Skeletal muscle cell (primary cell): Measurements from ENCODE around the gene ITGA1.

Experiments
- DNase-seq: peaks from one replicate; pipeline ENCODE4 v3.0.0-alpha.2; 2010; ENCODE audit warnings: low read depth
- H3K4me3 ChIP-seq: 2 replicates; pipeline ENCODE4 v1.5.1; 2011; ENCODE audit warnings: low read depth, mild to moderate bottlenecking, control low read depth, low read length, moderate library complexity

The ITGA1 gene

DNA sequence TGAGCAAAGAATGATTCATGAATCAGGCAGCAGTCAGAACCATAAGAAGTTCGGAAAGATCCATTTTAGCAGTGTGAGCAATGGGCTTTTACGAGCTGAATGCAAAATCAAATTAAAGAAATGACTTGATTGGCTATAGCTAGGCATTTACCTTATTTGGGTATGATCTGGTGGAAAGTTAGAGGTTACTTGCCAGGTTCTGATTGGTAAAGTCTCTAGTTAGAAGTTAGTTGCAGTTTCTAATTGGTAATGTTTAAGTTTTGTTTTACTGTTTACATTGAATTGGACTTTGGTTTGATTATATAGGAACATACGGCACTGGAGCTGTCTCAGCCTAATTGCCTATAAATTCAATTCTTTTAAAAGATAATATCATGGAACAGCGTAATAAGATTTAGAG, 97.9 kb downstream of the ITGA1 start:
- no peak for DNase-seq
- H3K4me3 ChIP-seq: no peak overlapping the region

- no peak overlapping the region for H3K4me3 ChIP-seq
- DNase-seq: no peak
Observed at GRCh38 chr5:52886206-52886605, 98.5 kb downstream of the ITGA1 start.

DNA sequence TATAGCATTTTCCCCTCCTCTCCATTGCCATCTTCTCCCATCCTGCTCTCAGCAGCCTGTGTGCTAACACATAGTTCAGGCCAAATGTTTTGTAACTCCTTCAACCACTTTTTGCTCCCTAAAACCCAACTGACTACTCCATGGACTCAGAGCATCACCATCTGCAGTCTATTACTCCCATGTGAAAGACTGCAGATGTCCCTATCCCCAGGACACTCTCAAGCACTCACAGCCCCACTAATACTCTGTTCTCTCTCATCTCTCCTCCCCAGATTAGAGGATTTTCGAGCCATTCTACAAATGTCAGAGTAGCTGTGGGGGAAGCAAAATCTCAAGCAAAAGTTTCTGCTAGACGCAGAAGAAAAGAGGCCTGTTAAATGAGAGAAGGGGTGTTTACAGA, 99.3 kb downstream of the ITGA1 start:
- DNase-seq: no peak
- no peak overlapping the region for H3K4me3 ChIP-seq

GRCh38 chr5:52888363-52888762, 100.6 kb downstream of the ITGA1 start:
- H3K4me3 ChIP-seq: no peak overlapping the region
- no peak for DNase-seq

- no peak overlapping the region for H3K4me3 ChIP-seq
- no peak for DNase-seq
Observed at GRCh38 chr5:52892242-52892878, 104.6 kb downstream of the ITGA1 start.

- peak; percentile 56 for DNase-seq
- no peak overlapping the region for H3K4me3 ChIP-seq
Observed at GRCh38 chr5:52893105-52893504, 105.4 kb downstream of the ITGA1 start.

DNA sequence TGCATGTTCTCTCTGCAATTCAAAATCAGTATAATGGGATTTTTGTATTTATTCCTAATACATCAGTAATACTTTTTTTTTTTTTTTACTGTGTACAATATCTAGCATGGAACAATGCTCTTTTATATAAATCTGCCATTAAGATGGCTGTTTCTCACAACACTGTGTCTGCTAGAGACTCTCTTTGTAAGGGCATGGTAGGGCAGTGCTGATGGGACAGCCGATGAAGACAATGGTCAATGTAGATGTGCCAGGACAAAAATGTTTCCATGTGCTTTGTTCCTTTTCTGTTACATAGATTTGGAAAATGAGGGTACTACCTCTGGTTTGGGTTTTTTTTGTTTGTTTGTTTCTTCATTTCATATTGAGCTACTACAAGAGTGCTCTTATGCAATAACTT, 106.1 kb downstream of the ITGA1 start:
- DNase-seq: no peak

GRCh38 chr5:52894451-52894850, 106.7 kb downstream of the ITGA1 start:
- no peak overlapping the region for H3K4me3 ChIP-seq
- DNase-seq: no peak

More for the DNA sequence above, 106.1 kb downstream of the ITGA1 start:
- no peak overlapping the region for H3K4me3 ChIP-seq

- no peak overlapping the region for H3K4me3 ChIP-seq
- DNase-seq: no peak
Observed at GRCh38 chr5:52895075-52895474, 107.4 kb downstream of the ITGA1 start.

DNA sequence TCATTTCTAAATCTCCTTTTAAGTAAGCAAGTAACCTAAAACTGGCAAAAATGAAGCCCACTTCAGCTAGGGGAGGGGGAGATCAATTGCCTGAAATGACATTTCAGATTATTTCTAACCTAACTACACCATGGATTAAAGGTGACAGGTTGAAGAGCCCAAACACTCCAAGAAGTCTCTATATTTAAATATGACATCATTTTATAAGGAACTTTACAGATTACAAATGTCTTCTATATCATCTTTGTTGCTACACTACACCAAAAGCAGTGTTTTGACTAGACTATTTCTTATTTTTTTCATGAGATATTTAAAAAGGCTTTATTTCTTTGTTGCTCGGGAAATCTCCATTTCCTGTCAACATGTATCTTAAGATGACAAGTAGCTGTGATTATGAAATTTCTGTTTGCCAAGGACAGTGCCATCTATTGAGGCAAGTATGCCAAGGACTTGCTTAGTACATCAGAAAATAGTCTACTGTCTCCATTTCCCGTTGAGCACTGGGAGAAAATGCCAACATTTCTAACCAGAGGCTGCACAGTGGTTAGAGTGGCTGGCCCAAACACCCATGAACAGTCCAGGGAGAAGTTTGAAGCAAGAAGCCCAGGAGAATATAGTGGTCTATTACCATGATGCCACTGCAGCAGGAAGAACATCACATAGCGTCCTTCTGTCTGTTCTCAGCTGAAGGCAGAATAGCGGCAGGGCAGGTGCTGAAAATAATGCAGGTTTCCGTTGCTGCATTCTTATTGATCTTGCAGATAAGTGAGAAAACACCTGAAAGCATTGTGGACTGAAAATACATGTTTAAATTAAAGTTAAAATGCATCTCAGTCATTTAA, 108.1 kb downstream of the ITGA1 start:
- H3K4me3 ChIP-seq: no peak overlapping the region
- DNase-seq: no peak

DNA sequence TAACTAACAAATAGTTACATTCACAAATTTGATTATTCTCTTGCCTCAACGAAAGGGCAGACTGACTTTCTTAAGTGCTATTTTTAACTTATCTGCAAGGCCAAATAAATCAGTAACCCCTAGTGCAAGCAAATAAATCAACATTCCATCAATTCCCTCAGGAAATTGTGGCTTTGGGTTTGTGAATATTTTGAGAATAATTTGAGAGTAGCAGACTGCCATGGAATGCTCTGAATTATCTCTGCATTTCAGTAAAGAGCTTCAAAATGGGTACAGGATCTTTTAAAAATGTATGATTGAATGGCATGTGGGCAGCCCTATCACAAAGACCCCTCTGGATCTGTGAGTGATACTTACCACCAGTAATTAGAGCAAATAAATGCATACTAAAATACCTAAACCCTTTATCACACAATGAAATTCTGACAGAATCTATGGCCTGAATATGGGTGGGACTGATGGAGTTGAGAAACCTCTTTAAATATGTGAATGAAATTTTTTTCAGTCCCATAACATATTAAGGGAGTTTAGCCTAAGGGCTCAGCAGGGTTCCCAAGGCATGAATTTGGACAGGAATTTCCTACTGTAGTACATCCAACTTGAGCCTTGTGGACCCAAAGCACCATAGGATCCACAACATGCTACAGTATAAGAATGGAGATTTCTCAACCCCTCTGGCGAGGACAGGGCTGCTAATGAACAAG, 109.0 kb downstream of the ITGA1 start:
- no peak overlapping the region for H3K4me3 ChIP-seq
- peak; percentile 29 for DNase-seq

GRCh38 chr5:52897238-52897614, 109.5 kb downstream of the ITGA1 start:
- DNase-seq: no peak
- H3K4me3 ChIP-seq: no peak overlapping the region

DNA sequence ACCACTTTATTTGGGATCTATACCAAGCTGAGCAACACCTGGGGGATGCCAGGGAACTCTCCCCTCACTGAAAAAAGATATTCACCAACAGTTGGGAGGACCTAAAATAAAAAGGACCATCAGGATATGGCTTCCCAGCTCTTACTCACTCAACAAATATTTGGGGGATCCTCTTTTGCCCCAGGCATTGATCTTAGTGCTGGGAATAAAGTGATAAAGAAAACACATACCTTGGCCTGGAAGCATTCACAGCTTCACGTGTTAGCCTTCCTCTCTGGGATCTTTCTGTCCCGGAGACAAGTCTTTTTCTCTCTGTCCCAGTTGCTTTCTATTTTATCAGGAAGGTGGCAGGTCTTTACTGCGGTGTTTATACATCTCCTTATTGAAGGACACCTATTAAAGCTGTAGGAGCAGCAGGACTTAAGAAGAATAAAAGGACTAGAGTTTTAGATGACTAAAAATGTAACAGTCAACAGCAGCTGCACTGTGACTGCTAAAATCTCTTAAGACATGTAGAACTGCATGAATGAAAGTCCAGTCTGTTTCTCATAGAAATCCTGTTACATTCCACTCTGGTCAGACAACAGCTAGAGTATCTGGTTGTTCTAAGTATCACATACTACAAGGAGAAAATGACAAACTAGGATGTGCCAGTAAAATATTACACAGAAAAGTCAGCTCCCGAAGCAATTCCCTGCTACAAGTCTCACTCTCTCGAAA, 111.4 kb downstream of the ITGA1 start:
- no peak for DNase-seq
- H3K4me3 ChIP-seq: no peak overlapping the region

- no peak for DNase-seq
- no peak overlapping the region for H3K4me3 ChIP-seq
Observed at GRCh38 chr5:52903142-52903541, 115.4 kb downstream of the ITGA1 start.

DNA sequence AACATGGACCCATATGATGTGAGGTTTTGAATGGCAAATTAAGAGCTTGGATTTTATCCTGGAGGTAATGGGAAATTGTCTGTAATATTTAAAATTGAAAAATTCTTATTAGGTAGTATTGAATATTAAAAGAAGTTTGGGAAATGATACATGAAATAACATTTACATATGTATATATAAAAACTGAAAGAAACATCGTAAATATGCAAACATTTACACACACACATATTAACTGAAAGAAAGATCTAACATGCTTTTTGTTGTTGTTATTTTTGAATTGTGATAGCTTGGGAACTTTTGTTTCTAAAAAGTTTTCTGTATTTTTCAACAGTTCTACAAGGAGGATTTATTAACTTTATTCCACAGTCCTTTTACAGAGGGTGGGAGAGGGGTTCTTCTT, 118.6 kb downstream of the ITGA1 start:
- no peak for DNase-seq
- H3K4me3 ChIP-seq: no peak overlapping the region

- H3K4me3 ChIP-seq: no peak overlapping the region
- no peak for DNase-seq
Observed at GRCh38 chr5:52906845-52907244, 119.1 kb downstream of the ITGA1 start.

DNA sequence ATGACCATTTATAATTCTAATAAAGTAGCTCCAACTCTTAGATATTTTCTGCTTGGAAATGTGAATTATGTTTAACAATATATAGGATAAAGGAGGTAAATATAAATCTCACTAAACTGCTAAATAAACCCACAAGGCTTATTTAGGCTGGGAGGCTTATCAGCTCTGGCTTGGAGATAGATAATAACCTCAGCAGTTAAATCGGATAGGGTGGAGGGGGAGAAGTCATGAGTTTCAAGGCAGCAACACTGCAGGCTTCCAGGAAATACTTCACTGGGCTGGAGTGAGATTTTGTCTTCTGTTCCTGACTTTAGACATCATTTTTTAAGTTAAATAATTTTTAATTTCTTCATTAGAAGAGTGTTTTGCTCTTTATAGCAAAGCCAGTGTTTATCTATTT, 121.5 kb downstream of the ITGA1 start:
- H3K4me3 ChIP-seq: no peak overlapping the region
- DNase-seq: no peak

GRCh38 chr5:52910071-52910470, 122.4 kb downstream of the ITGA1 start:
- no peak overlapping the region for H3K4me3 ChIP-seq
- DNase-seq: no peak

GRCh38 chr5:52915176-52915875, 127.6 kb downstream of the ITGA1 start:
- DNase-seq: peak; percentile 26
- peak overlapping the region; percentile 21 for H3K4me3 ChIP-seq
